Stimulated activated CD8-positive, alpha-beta memory T cell treated with anti-CD3 and anti-CD28 coated beads, Interleukin-15, amount 100 ng/mL, for 4 hours (primary cell): ENCODE results near the gene PTGIS.

Experiments
- DNase-seq, 2 donors: peaks; one replicate each; pipeline ENCODE4 v3.0.0-alpha.2; 2020; ENCODE audit warnings: low read depth in 2 of 2

The PTGIS gene

DNA sequence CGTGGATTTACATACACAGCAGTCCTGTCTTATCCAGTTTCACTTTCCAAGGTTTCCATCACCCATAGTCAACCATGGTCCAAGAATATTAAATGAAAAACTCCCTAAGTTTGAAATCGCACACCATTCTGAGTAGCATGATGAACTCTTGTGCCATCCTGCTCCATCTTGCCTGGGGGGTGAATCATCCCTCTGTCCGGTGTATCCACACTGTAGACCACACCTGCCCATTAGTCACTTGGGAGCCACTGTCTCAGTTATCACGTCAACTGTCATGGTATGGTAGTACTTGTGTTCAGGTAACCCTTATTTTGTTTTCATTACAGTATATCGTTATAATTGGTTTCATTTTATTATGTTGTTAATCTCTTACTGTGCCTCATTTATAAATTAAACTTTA is 38.5 kb downstream of the PTGIS start:
- no peak for DNase-seq

DNA sequence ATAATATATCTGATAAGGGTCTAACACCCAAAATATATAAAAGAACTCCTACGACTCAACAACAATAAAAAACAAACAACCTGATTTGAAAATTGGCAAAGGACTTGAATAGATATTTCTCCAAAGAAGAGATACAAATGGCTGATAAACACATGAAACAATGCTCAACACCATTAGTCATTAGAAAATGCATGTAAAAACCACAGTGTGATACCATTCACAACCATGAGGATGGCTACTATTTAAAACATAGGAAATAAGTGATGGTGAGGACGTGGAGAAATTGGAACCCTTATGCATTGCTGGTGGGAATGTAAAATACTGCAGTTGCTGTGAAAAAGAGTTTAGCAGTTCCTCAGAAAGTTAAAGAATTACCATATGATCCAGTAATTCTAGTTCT is 41.4 kb downstream of the PTGIS start:
- DNase-seq: no peak

- no peak for DNase-seq
Measured at GRCh38 chr20:49526056-49526455, 41.9 kb downstream of the PTGIS start.

DNA sequence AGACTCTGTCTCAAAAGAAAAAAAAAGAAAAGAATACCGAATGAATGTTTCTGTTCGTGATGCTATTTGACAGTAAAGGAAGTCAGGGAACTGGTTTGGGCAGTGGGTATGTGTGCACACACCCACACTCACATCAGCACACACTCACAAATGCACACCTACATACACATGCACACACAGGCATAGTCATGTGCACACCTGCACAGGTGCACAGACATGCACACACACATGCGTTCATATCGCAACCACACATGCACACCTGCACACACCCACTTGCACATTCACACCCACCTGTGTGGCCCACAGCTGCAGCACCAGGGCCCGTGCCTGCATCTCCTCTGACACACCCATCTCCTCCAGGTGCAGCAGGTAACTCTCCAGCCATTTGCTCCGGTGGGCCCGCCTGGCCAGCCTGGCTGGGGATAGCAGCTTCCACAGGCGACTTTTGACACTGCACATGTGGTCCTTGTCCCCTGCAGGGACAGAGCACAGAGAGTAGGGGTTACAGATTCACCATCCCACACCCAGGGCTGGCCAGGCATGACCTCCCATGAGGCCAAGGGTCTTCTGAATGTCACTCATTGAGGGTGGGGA is 44.1 kb downstream of the PTGIS start:
- no peak for DNase-seq

DNA sequence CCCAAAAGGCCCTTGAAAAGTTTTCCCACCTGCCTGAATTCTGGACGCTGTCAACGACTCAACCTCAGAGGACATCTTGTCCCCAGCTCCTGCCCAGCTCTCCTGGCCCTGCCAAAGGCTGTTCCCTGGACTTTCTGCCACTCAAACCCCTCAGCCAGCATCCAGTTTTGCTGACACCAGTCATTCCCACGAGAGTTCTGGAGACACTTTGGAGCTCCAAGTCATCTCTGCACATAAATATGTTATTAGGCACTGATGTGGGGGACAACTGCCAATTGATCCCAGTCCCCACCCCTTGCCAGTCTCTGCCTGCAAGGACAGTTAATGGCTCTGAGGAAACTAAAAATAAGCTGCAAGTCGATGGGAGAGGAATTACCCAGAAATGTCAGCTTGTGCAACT is 46.6 kb downstream of the PTGIS start:
- DNase-seq: no peak

- no peak for DNase-seq
Measured at GRCh38 chr20:49519777-49520359, 48.1 kb downstream of the PTGIS start.

DNA sequence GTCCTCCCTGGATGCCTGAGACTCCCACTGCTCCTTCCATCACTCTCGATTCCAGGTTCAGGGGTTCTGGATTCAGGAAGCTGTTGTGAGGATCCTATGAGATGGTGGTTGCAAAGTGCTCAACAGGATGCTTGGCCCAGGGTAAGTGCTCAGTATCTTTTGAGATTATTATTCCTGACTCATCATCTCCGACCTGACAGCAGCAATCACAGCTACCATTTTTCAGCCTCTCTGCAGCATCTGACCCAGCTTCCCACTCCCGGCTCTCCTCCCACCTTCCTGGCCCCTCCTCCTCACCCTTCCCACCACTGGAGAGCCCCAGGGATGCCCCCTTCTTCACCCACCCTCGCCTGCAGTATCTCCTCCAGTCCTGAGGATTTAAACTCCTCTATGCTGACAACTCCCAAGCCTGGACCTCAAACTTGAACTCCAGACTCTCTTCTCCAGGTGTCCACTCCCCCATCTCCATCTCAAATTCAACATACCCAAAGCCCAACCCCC is 48.7 kb downstream of the PTGIS start:
- DNase-seq: no peak

GRCh38 chr20:49518576-49518975 is 49.4 kb downstream of the PTGIS start:
- no peak for DNase-seq

DNA sequence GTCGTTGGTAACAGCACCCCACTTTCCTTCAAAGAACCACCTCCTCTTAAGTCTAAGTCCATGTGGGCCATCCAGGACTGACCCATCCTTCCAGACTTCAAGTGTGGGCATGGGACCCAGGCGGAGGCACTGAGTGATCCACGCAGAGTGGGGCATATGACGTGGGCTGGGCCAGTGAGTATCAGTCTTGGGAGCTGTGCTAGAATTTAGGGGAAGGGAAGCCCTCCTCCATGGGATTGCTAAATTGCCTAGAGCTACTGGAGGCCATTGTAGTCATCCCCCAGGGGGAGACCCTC is 50.2 kb downstream of the PTGIS start:
- DNase-seq: no peak

DNA sequence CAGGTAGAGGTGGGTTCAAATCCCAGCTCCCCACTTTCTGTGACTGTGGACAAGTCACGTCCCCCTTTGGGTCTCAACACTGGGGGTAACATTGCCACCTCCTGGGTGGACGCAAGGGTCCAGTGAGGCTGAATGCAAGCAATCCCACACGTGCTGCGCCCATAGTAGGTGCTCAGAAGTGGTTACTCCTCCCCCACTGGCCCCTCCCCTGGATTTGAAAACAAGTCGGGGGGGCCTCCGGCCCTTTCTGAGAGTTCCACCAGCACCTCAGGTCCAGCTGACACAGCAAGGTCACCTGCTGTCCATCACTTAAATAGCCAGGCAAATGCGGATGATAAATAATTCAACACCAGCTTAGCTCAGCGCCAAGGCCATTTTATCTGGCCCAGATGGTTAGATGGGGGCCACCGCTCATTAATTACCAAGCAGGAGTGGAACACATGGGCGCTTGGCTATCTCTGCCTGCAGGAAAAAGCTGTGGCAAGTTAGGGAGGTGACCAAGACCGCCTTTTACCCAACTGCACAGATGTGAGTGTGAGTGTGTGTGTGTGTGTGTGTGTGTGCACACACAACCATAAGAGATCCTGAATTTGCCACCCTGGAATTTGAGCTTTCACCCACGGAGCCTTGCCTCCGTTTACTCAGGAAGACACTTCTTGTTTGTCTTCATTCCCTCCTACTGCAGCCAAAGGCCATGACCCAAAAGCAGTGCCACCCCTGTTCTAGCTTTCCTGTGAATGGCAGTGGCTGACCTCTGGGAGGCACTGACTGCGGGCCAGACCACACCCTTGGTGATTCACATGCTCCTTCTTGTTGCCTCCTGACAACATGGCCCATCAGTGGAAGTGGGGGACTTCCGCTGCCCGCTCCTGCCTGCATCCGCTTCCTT is 50.8 kb downstream of the PTGIS start:
- no peak for DNase-seq

GRCh38 chr20:49515586-49515985 is 52.4 kb downstream of the PTGIS start:
- no peak for DNase-seq

DNA sequence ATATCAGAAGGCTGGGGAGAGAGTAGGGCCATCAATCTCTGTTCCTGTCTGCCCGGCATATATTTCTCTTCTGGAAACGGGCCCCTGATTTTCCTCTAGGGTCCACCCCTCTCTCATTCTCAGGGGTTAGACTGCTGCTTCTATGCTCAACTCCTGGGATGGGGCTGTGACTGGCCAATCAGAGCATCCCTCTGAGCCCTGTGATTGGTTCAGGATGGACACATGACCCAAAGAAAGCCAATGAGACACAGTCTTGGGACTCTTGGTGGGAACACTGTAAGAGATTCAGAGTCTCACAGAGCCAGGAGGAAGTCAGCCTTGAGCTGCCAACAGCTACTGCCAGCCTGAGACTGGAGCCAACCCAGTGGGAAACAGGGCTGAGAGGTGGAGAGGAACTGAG is 54.4 kb downstream of the PTGIS start:
- no peak for DNase-seq

DNA sequence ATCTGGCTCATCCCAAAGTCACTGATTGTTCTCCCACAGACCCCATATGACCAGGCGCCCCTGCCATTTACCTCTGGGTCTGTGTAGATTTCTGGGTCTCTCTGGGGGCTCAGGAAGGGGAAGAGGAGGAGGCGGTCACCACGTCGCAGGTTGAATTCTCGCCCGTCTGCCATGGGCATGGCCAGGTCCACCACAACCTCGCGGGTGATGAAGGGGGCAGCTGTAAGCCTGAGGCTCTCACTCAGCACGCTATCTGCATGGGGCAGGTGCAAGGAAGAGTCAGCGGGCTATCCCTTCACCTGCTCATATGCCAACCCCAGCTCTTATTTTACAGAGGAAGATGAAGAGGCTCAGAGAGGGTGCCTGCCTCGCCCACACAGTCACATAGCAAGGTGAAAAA is 54.9 kb downstream of the PTGIS start:
- no peak for DNase-seq

GRCh38 chr20:49511788-49512525 is 56.0 kb downstream of the PTGIS start:
- DNase-seq: no peak

GRCh38 chr20:49510562-49511122 is 57.3 kb downstream of the PTGIS start:
- DNase-seq: no peak

DNA sequence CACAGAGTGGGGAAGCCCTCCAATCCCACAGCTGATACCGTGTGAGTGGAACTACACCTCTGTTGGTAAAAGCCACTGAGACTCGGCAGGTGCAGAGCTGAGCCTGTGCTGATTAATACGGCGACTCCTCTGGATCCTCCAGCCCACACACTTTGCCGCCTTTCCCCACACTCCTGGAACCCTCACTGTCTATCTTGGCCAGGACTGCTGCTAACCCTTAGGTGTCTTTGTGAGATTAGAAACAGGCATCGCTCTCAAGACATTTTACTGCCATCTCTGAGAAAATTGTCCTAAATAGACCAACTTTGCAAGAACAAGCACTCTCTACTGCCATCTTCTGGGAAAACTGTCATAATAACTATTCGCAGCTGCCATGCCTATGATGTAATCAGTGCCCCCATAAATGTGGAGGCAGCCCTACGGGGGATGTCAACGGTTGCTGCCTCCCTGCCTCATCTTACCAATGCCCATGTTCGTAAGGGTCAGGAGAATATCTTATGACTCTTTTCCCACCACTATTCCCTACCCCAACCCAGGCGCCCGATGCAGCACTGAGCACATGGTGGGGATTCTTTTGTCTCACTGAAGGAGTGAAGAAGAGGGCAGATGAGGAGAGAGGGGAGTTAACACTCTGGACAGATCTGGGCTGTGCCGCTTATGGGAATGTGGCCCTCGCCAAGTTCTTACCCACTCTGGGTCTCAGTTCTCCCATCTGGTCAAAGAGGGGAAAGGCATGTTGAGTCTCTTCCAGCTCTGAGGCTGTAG is 59.3 kb downstream of the PTGIS start:
- DNase-seq: no peak

GRCh38 chr20:49507741-49508434 is 60.0 kb downstream of the PTGIS start:
- DNase-seq: no peak

DNA sequence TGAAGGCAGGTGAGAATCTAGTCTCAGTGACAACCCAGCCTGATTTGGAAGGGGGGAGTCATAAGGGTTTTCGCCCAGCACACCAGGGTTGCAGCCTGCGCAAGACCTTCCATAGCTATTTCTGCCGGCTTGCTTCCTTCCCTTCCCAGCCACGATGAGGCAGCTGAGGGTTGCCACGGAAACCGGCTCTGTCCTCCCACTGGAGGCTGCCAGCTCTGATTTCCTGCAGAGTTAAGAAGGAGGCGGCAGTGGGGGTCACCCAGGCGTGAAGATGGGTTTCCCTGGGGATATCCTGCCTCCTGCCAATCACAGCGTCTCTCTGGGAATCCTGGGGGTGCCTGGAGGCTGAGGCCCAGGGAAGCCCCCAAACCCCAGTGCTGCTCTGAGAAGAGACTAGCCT is 62.4 kb downstream of the PTGIS start:
- DNase-seq: no peak

DNA sequence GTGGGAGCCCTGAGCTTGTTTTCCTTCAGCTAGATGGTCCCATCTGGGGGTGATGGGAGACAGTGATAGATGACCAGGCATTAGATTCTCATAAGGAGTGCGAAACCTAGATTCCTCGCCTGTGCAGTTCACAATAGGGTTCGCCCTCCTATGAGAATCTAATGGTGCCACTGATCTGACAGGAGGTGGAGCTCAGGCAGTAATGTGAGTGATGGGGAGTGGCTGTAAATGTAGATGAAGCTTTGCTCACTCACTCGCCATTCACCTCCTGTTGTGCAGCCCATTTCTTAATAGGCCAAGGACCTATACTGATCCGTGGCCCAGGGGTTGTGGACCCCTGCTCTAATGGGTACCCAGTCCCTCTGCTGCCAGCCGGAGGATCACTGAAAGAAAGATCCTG is 64.8 kb downstream of the PTGIS start:
- DNase-seq: no peak

GRCh38 chr20:49501917-49502316 is 66.0 kb downstream of the PTGIS start:
- DNase-seq: no peak

DNA sequence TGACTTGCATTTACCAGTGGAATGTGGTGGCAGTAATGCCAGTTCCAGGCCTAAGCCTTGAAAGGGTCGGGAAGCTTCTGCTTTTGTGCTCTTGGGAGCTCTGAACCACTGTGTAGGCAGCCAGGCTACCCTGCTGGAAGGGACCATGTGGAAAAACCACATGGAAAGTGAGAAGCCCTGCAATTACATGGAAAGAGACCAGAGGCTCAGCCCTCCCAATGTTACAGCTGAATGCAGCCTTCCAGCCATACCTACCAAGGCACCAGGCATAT is 70.6 kb downstream of the PTGIS start:
- DNase-seq: no peak
